ENCODE data around the gene RNU1-2.
A peak's percentile ranks its signal among the peaks of the same experiment; 100 is the strongest.
"Not testable (repeated sequence)": the region's sequence is repeated elsewhere in the genome, so short reads cannot be mapped to it uniquely, and the experiment has no call there.

RNU1-2 gene

DNA sequence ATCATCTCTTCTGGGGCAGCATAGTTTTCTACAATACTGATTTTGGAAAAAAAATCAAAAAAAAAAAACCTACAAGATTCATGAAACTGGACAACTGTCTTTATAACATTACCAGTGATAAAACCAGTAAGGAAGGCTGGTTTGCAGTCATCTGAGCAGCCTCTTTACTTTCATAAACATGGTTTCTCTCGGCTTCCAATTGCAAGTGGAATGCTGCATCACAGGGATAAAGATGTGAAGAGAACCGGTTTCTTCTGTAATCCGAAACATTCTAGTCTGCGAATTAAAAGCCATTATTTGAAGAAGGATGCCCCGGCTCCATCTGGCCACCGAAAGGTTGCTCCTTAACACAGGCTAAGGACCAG is 565 bp upstream of the RNU1-2 start:
- not testable (repeated sequence) for H3K9ac ChIP-seq (ENCODE audit: low read length); H3K9me3 ChIP-seq (ENCODE audit: insufficient read depth, low read depth, low read length); H4K12ac ChIP-seq (ENCODE audit: low read depth, low read length); H2BK5ac ChIP-seq (ENCODE audit: low read depth, low read length, poor library complexity); H4K91ac ChIP-seq (ENCODE audit: low read depth, low read length); H3K23ac ChIP-seq (ENCODE audit: low read length); H3K36me3 ChIP-seq (ENCODE audit: control insufficient read depth in 1 of 2, insufficient read depth in 2 of 2, low read length in 2 of 2); H3K4ac ChIP-seq (ENCODE audit: low read depth, low read length); H3K14ac ChIP-seq (ENCODE audit: low read length); H2BK120ac ChIP-seq (ENCODE audit: insufficient read depth, low read length, poor library complexity); H2AK5ac ChIP-seq (ENCODE audit: low read length); H3K27me3 ChIP-seq (ENCODE audit: insufficient read depth, low read length); H3K4me1 ChIP-seq (ENCODE audit: control insufficient read depth in 1 of 2, insufficient read depth in 2 of 2, low read length in 2 of 2); H4K8ac ChIP-seq (ENCODE audit: low read depth, low read length); DNase-seq; H2BK12ac ChIP-seq (ENCODE audit: low read length); H3K4me3 ChIP-seq (ENCODE audit: low read depth, low read length); H3K18ac ChIP-seq (ENCODE audit: low read length); H3K27ac ChIP-seq (ENCODE audit: low read depth, low read length); H3K79me2 ChIP-seq (ENCODE audit: control insufficient read depth, insufficient read depth, low read length, poor library complexity); H3K79me1 ChIP-seq (ENCODE audit: low read length); H2AFZ ChIP-seq (ENCODE audit: insufficient read depth, low read length, poor library complexity)
- WGBS (ENCODE audit: extremely low coverage, insufficient coverage, insufficient read length) = no CpG with 5 or more reads among the region's 6 CpGs
- H3K4me2 ChIP-seq (ENCODE audit: low read length) = peak overlapping the region; percentile 27

DNA sequence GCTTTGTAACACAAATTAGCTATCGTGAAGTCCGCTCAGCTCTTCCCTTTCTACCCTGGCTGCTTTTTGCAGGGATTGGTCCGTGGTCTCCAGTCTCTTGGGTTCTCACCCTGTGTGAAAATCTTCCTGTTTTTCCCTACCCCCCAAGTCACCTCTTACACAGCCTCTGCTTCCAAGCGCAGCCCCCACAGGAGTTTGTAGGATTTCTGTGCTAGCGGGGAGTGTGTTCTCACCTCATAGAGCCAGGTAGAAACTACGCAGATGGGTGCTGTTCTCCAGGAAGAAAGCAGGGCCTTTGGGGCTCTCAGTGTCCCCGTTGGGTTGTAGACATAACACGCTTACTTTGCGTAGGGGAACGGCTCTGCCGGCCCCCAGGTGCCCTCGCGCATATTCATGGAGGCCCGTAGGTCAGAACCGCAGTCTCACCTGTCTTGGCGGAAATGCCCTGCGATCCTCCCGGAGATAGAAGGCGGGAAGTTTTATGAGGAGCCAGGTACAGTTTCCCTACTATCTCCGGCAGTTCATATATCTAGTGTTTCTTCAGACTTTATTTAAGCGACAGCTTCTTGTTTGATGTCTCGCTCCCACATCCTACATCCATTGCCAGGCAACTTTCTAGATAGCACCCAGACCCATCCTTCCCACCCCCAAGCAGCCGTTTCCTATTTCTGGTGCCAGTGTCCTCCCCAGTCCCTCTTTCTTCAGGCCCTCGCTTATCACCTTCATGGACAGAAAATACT is 706 bp downstream of the RNU1-2 start:
- H3K27me3 ChIP-seq (ENCODE audit: insufficient read depth, low read length); H3K23ac ChIP-seq (ENCODE audit: low read length); H3K18ac ChIP-seq (ENCODE audit: low read length); H3K79me2 ChIP-seq (ENCODE audit: control insufficient read depth, insufficient read depth, low read length, poor library complexity); H3K4me1 ChIP-seq (ENCODE audit: control insufficient read depth in 1 of 2, insufficient read depth in 2 of 2, low read length in 2 of 2); H3K14ac ChIP-seq (ENCODE audit: low read length); H3K9me3 ChIP-seq (ENCODE audit: insufficient read depth, low read depth, low read length); H3K4ac ChIP-seq (ENCODE audit: low read depth, low read length); H3K79me1 ChIP-seq (ENCODE audit: low read length); H3K4me3 ChIP-seq (ENCODE audit: low read depth, low read length); H2BK120ac ChIP-seq (ENCODE audit: insufficient read depth, low read length, poor library complexity); H4K8ac ChIP-seq (ENCODE audit: low read depth, low read length); H3K9ac ChIP-seq (ENCODE audit: low read length); H2BK12ac ChIP-seq (ENCODE audit: low read length); H2AK5ac ChIP-seq (ENCODE audit: low read length); H3K36me3 ChIP-seq (ENCODE audit: control insufficient read depth in 1 of 2, insufficient read depth in 2 of 2, low read length in 2 of 2); H4K12ac ChIP-seq (ENCODE audit: low read depth, low read length): not testable (repeated sequence)
- H3K27ac ChIP-seq (ENCODE audit: low read depth, low read length) = peak overlapping the region; percentile 53
- DNase-seq = peak; percentile 84 to 88
- peak overlapping the region; percentile 38 for H4K91ac ChIP-seq (ENCODE audit: low read depth, low read length)
- H2AFZ ChIP-seq (ENCODE audit: insufficient read depth, low read length, poor library complexity) = peak overlapping the region; percentile 17
- WGBS (ENCODE audit: extremely low coverage, insufficient coverage, insufficient read length) = no CpG with 5 or more reads among the region's 24 CpGs
- H3K4me2 ChIP-seq (ENCODE audit: low read length) = peak overlapping the region; percentile 48
- peak overlapping the region; percentile 27 for H2BK5ac ChIP-seq (ENCODE audit: low read depth, low read length, poor library complexity)

DNA sequence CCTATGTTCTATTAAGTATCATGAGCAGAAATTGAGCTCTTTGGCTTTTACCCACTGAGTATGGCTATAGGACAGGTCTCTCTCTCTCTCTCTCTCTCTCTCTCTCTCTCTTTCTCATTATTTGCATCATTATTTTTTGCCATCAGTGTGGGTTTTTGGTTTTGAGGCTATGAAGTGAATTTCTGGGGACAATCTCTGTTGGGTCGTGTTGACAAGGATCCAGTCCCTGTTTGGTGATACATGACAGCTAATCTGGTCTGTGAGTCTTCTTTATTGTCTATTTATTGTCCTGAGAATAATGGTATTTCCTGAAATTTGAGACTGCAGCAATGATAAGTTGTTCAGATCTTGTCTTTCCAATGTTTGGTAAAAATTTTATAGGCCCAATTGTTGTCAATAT is 1.9 kb downstream of the RNU1-2 start:
- not testable (repeated sequence) for H2BK5ac ChIP-seq (ENCODE audit: low read depth, low read length, poor library complexity); H3K9me3 ChIP-seq (ENCODE audit: insufficient read depth, low read depth, low read length); H2AFZ ChIP-seq (ENCODE audit: insufficient read depth, low read length, poor library complexity); DNase-seq; H3K14ac ChIP-seq (ENCODE audit: low read length); H2BK120ac ChIP-seq (ENCODE audit: insufficient read depth, low read length, poor library complexity); H3K4me3 ChIP-seq (ENCODE audit: low read depth, low read length); H3K4me1 ChIP-seq (ENCODE audit: control insufficient read depth in 1 of 2, insufficient read depth in 2 of 2, low read length in 2 of 2); H3K23ac ChIP-seq (ENCODE audit: low read length); H3K79me2 ChIP-seq (ENCODE audit: control insufficient read depth, insufficient read depth, low read length, poor library complexity); H2AK5ac ChIP-seq (ENCODE audit: low read length); H3K9ac ChIP-seq (ENCODE audit: low read length); H3K79me1 ChIP-seq (ENCODE audit: low read length); H3K18ac ChIP-seq (ENCODE audit: low read length); H3K27me3 ChIP-seq (ENCODE audit: insufficient read depth, low read length); H3K4ac ChIP-seq (ENCODE audit: low read depth, low read length); H4K12ac ChIP-seq (ENCODE audit: low read depth, low read length); H2BK12ac ChIP-seq (ENCODE audit: low read length); H4K8ac ChIP-seq (ENCODE audit: low read depth, low read length); H3K27ac ChIP-seq (ENCODE audit: low read depth, low read length); H3K36me3 ChIP-seq (ENCODE audit: control insufficient read depth in 1 of 2, insufficient read depth in 2 of 2, low read length in 2 of 2); H3K4me2 ChIP-seq (ENCODE audit: low read length); H4K91ac ChIP-seq (ENCODE audit: low read depth, low read length)
- WGBS (ENCODE audit: extremely low coverage, insufficient coverage, insufficient read length) = no CpG with 5 or more reads among the region's 1 CpG

DNA sequence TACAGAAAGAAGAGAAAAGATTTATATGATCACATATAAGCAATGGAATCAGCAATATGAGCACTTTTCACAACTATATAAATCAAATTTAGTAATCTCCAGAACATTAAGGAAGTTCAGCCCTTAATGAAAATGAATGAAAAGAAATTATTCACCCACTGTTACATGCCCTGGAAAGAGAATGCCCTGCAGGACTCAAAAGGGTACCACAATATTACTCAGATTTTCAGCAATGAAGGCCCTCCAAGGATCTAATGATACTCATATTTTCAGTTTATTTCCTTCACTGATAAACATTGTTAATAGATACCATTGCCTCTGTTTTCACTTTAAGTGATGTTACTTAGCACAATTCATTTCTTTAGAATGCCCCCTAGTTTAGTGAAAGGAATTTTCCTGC is 2.5 kb downstream of the RNU1-2 start:
- not testable (repeated sequence) for H3K27me3 ChIP-seq (ENCODE audit: insufficient read depth, low read length); H3K4ac ChIP-seq (ENCODE audit: low read depth, low read length)

More for the DNA sequence above, 2.5 kb downstream of the RNU1-2 start:
- not testable (repeated sequence) for H3K9me3 ChIP-seq (ENCODE audit: insufficient read depth, low read depth, low read length); H2AFZ ChIP-seq (ENCODE audit: insufficient read depth, low read length, poor library complexity); H3K36me3 ChIP-seq (ENCODE audit: control insufficient read depth in 1 of 2, insufficient read depth in 2 of 2, low read length in 2 of 2); H3K9ac ChIP-seq (ENCODE audit: low read length); H3K27ac ChIP-seq (ENCODE audit: low read depth, low read length); H2BK5ac ChIP-seq (ENCODE audit: low read depth, low read length, poor library complexity); H4K91ac ChIP-seq (ENCODE audit: low read depth, low read length); DNase-seq; H4K12ac ChIP-seq (ENCODE audit: low read depth, low read length); H3K79me1 ChIP-seq (ENCODE audit: low read length); H3K14ac ChIP-seq (ENCODE audit: low read length); H3K23ac ChIP-seq (ENCODE audit: low read length); H3K18ac ChIP-seq (ENCODE audit: low read length); H2BK120ac ChIP-seq (ENCODE audit: insufficient read depth, low read length, poor library complexity); H4K8ac ChIP-seq (ENCODE audit: low read depth, low read length); H3K4me2 ChIP-seq (ENCODE audit: low read length); H2AK5ac ChIP-seq (ENCODE audit: low read length); H3K4me3 ChIP-seq (ENCODE audit: low read depth, low read length); H2BK12ac ChIP-seq (ENCODE audit: low read length); H3K4me1 ChIP-seq (ENCODE audit: control insufficient read depth in 1 of 2, insufficient read depth in 2 of 2, low read length in 2 of 2); H3K79me2 ChIP-seq (ENCODE audit: control insufficient read depth, insufficient read depth, low read length, poor library complexity)
